A673 (cell line): ENCODE measurements around the gene TMTC2. TPM values are rescaled to one million over a fixed set of nuclear protein-coding genes. Genes with fewer than 3 reads are reported as not detected.

Experiments
- BruUV-seq: library from RNA; stranded (reverse); fragments of 400-500 nt; replicated peaks from 2 replicates; lab custom pipeline; 2021; lab: Mats Ljungman, UMichigan
- CTCF ChIA-PET: fragments of 300-600 bp; sonication (Branson Sonifier 250); formaldehyde crosslinking; loops from one replicate; lab custom pipeline; 2022; ENCODE audit warnings: antibody characterized with exemption; lab: Charles Lee
- POLR2A ChIA-PET: fragments of 300-600 bp; sonication (Branson Sonifier 250); formaldehyde crosslinking; loops from one replicate; lab custom pipeline; 2022; ENCODE audit warnings: antibody characterized with exemption; ENCODE audit not compliant: low non-redundant PET; lab: Charles Lee
- DNase-seq: peaks from one replicate; pipeline ENCODE4 v3.0.0-alpha.2; 2015; ENCODE audit warnings: low spot score
- H3K27ac ChIP-seq: fragments of 200-600 bp; sonication (generic); 2 replicates; pipeline ENCODE4 v1.5.1; 2016; ENCODE audit warnings: mixed run types, low read depth, mild to moderate bottlenecking, mixed read lengths, antibody characterized with exemption, low read length; ENCODE audit not compliant: poor library complexity, severe bottlenecking
- H3K27me3 ChIP-seq: fragments of 200-600 bp; sonication (generic); replicated peaks from 2 replicates; pipeline ENCODE4 v1.6.1; 2017; ENCODE audit warnings: mixed run types, low read depth, mild to moderate bottlenecking, mixed read lengths, antibody characterized with exemption, low read length; ENCODE audit not compliant: insufficient read depth, poor library complexity
- H3K36me3 ChIP-seq: fragments of 200-600 bp; sonication (generic); 2 replicates; pipeline ENCODE4 v1.6.1; 2016; ENCODE audit warnings: mixed run types, mild to moderate bottlenecking, mixed read lengths, antibody characterized with exemption, low read length; ENCODE audit not compliant: insufficient read depth, poor library complexity, severe bottlenecking
- H3K4me1 ChIP-seq: fragments of 200-600 bp; sonication (generic); 2 replicates; pipeline ENCODE4 v1.6.1; 2017; ENCODE audit warnings: mixed run types, mild to moderate bottlenecking, mixed read lengths, antibody characterized with exemption, low read length; ENCODE audit not compliant: insufficient read depth, poor library complexity, severe bottlenecking
- H3K4me3 ChIP-seq: fragments of 200-600 bp; sonication (generic); 2 replicates; pipeline ENCODE4 v1.5.1; 2016; ENCODE audit warnings: low read depth, mixed run types, mild to moderate bottlenecking, mixed read lengths, low read length; ENCODE audit not compliant: poor library complexity, severe bottlenecking
- H3K9me3 ChIP-seq: fragments of 200-600 bp; sonication (generic); 2 replicates; pipeline ENCODE4 v1.6.1; 2016; ENCODE audit warnings: mixed run types, low read depth, mild to moderate bottlenecking, mixed read lengths, antibody characterized with exemption, low read length; ENCODE audit not compliant: poor library complexity, severe bottlenecking
- CTCF ChIP-seq: fragments of 300-800, 200-600 bp; sonication (generic); conservative IDR thresholded peaks from 2 replicates; pipeline ENCODE4 v1.5.1; 2017; ENCODE audit warnings: low read depth, mild to moderate bottlenecking, antibody characterized with exemption, low read length, moderate library complexity, mixed read lengths
- EZH2 ChIP-seq: fragments of 200-600 bp; sonication (generic); IDR thresholded peaks from 2 replicates; pipeline ENCODE4 v1.6.1; 2017; ENCODE audit warnings: borderline replicate concordance, low read depth, mild to moderate bottlenecking, mixed read lengths, antibody characterized with exemption, low read length; ENCODE audit not compliant: poor library complexity, severe bottlenecking
- intact Hi-C: fragments of 100-400 bp; cut with micrococcal nuclease; formaldehyde crosslinking; loops from one replicate; pipeline ENCODE4 v1.10.0; 2022; ENCODE audit not compliant: unreplicated experiment
- total RNA-seq: library from RNA; stranded (reverse); gene quantifications from 2 replicates; pipeline ENCODE4 v1.2.3, GENCODE V29; 2021

Gene TMTC2
- total RNA-seq, 1 experiment from 2014 or later = 3.3 TPM

GRCh38 chr12:83147341-83147740, 460.6 kb downstream of the TMTC2 start:
- Histone ChIP-seq H3K4me3 (no peak overlapping the region), H3K27me3 (no peaks in the 10 kb centered on the region), H3K27ac (no peak overlapping the region), H3K36me3 (no peaks in the 10 kb centered on the region), H3K4me1 (no peaks in the 10 kb centered on the region), H3K9me3 (no peaks in the 10 kb centered on the region)
- no TSS peak for BruUV-seq
- no peak for DNase-seq
- CTCF ChIA-PET = no interaction called here
- intact Hi-C loops = no loop called here
- POLR2A ChIA-PET = no interaction called here
- TF ChIP-seq EZH2 (no peak), CTCF (no peak)

- no TSS peak for BruUV-seq
Observed at GRCh38 chr12:83149987-83150386, 463.3 kb downstream of the TMTC2 start.

GRCh38 chr12:83150465-83151189, 463.9 kb downstream of the TMTC2 start:
- Histone ChIP-seq H3K27ac (no peak overlapping the region), H3K4me1 (no peaks in the 10 kb centered on the region), H3K27me3 (no peaks in the 10 kb centered on the region), H3K36me3 (no peaks in the 10 kb centered on the region), H3K4me3 (no peak overlapping the region), H3K9me3 (no peaks in the 10 kb centered on the region)
- POLR2A ChIA-PET = no interaction called here
- no peak for DNase-seq
- intact Hi-C loops = no loop called here
- no peak for TF ChIP-seq CTCF
- TF ChIP-seq EZH2 = no peak
- no TSS peak for BruUV-seq
- CTCF ChIA-PET = no interaction called here

More at GRCh38 chr12:83149987-83150386, 463.3 kb downstream of the TMTC2 start:
- Histone ChIP-seq H3K27ac (no peak overlapping the region), H3K36me3 (no peaks in the 10 kb centered on the region), H3K27me3 (no peaks in the 10 kb centered on the region), H3K4me3 (no peak overlapping the region), H3K4me1 (no peaks in the 10 kb centered on the region), H3K9me3 (no peaks in the 10 kb centered on the region)
- no peak for TF ChIP-seq CTCF
- no peak for TF ChIP-seq EZH2
- CTCF ChIA-PET = no interaction called here
- intact Hi-C loops = no loop called here
- POLR2A ChIA-PET = no interaction called here
- no peak for DNase-seq
